Fibroblast of lung (primary cell): Measurements from ENCODE around the gene ENG. TPM values are rescaled to one million over a fixed set of nuclear protein-coding genes. Genes with fewer than 3 reads are reported as not detected.

ENCODE experiments used
- DNase-seq, 2 donors: peaks; one replicate each; pipeline versions ENCODE4 v3.0.0 to v3.0.0-alpha.2; 2010; ENCODE audit warnings: low read depth in 2 of 2
- H2AFZ ChIP-seq: 2 replicates; pipeline ENCODE4 v1.5.1; 2012; ENCODE audit warnings: low read length, control low read depth, inconsistent platforms
- H3K27ac ChIP-seq: 2 replicates; pipeline ENCODE4 v1.5.1; 2011; ENCODE audit warnings: low read length, control low read depth; ENCODE audit not compliant: insufficient read depth
- H3K27me3 ChIP-seq: 2 replicates; pipeline ENCODE4 v1.5.1; 2011; ENCODE audit warnings: mild to moderate bottlenecking, low read length; ENCODE audit not compliant: control insufficient read depth, insufficient read depth
- H3K36me3 ChIP-seq: 2 replicates; pipeline ENCODE4 v1.5.1; 2011; ENCODE audit warnings: low read length; ENCODE audit not compliant: control insufficient read depth, insufficient read depth
- H3K4me1 ChIP-seq: 2 replicates; pipeline ENCODE4 v1.5.1; 2011; ENCODE audit warnings: low read length; ENCODE audit not compliant: control insufficient read depth, insufficient read depth; ENCODE audit errors: extremely low read depth
- H3K4me2 ChIP-seq: 2 replicates; pipeline ENCODE4 v1.5.1; 2011; ENCODE audit warnings: low read length, control low read depth; ENCODE audit not compliant: insufficient read depth; ENCODE audit errors: extremely low read depth
- H3K4me3 ChIP-seq, 4 experiments: fragments of 200-600 bp in 1 of 4; sonication (generic) in 1 of 4; replicated peaks in 1 of 4; 2 replicates each; pipeline ENCODE4 v1.5.1; 2011 to 2016; ENCODE audit warnings: low read length in 4 of 4, low read depth in 3 of 4, mild to moderate bottlenecking in 3 of 4, control low read depth in 2 of 4, inconsistent platforms in 1 of 4, mixed read lengths in 1 of 4; ENCODE audit not compliant: insufficient read depth in 1 of 4; ENCODE audit errors: control extremely low read depth in 1 of 4
- H3K79me2 ChIP-seq: 2 replicates; pipeline ENCODE4 v1.5.1; 2012; ENCODE audit warnings: mild to moderate bottlenecking, low read length, inconsistent platforms; ENCODE audit not compliant: control insufficient read depth, insufficient read depth
- H3K9ac ChIP-seq: 2 replicates; pipeline ENCODE4 v1.5.1; 2011; ENCODE audit warnings: mild to moderate bottlenecking, low read length, control low read depth; ENCODE audit not compliant: insufficient read depth
- H3K9me3 ChIP-seq: 2 replicates; pipeline ENCODE4 v1.5.1; 2012; ENCODE audit warnings: low read depth, low read length; ENCODE audit not compliant: control insufficient read depth, insufficient read depth
- H4K20me1 ChIP-seq: 2 replicates; pipeline ENCODE4 v1.5.1; 2011; ENCODE audit warnings: low read length; ENCODE audit not compliant: control insufficient read depth, insufficient read depth; ENCODE audit errors: extremely low read depth
- EZH2 ChIP-seq: IDR thresholded peaks from 2 replicates; pipeline ENCODE4 v1.5.1; 2012; ENCODE audit warnings: low read length, control low read depth, mild to moderate bottlenecking; ENCODE audit errors: missing control alignments
- polyA plus RNA-seq, 2 donors: library from polyadenylated mRNA; depleted of rRNA in 1 of 2; stranded (reverse) in 1 of 2; unstranded in 1 of 2; fragments of >200 nt; gene quantifications; 2 replicates each; pipeline ENCODE4 v1.2.1, GENCODE V29; 2011 to 2012; ENCODE audit warnings: missing spikeins in 1 of 2
- total RNA-seq: library from RNA; depleted of rRNA; stranded (reverse); fragments of >200 nt; gene quantifications from 2 replicates; pipeline ENCODE4 v1.2.1, GENCODE V29; 2014
- TF ChIP-seq, protein P1 (sequence below), 2 donors: IDR thresholded peaks in 1 of 2; conservative IDR thresholded peaks in 1 of 2; 1 replicate in 1 of 2; 2 replicates in 1 of 2; pipeline ENCODE4 v1.5.1; 2011 to 2012; ENCODE audit warnings: low read length in 2 of 2, control low read depth in 1 of 2, inconsistent platforms in 1 of 2, low read depth in 1 of 2, mild to moderate bottlenecking in 1 of 2

ENG gene
- total and polyA plus RNA-seq, 2 donors (not counting 1 experiment from before 2014, with no cell fraction given), result 30.4 to 59.0 TPM

DNA sequence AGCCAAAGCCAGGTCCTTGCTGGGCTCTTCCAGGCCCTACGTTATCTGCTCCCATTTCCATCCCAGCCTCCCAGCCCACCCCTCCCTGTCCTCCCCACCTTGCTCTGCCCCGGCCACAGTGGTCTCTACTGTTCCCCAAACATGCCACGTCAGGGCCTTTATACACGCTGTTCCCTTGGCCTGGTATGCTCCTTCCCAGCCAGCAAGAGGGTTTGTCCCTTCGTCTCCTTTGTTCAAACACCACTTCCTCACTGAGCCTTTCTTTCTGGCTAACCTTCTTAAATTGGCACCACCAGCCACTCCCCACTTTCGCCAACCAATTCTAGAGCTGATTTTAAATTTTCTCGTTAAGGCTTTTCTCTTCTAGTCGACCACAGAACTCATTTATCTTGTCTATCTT lies 85.8 kb downstream of the ENG start:
- TF ChIP-seq EZH2, result no peak
- TF ChIP-seq, protein P1, sequence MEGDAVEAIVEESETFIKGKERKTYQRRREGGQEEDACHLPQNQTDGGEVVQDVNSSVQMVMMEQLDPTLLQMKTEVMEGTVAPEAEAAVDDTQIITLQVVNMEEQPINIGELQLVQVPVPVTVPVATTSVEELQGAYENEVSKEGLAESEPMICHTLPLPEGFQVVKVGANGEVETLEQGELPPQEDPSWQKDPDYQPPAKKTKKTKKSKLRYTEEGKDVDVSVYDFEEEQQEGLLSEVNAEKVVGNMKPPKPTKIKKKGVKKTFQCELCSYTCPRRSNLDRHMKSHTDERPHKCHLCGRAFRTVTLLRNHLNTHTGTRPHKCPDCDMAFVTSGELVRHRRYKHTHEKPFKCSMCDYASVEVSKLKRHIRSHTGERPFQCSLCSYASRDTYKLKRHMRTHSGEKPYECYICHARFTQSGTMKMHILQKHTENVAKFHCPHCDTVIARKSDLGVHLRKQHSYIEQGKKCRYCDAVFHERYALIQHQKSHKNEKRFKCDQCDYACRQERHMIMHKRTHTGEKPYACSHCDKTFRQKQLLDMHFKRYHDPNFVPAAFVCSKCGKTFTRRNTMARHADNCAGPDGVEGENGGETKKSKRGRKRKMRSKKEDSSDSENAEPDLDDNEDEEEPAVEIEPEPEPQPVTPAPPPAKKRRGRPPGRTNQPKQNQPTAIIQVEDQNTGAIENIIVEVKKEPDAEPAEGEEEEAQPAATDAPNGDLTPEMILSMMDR (conservative IDR thresholded peaks at IDR 0.05 in 1 of 2, IDR thresholded peaks at IDR 0.05 in 1 of 2; ENCODE audit: low read depth in 1 of 2, low read length in 2 of 2), result no peak
- Histone ChIP-seq H3K79me2 (no peaks in the 10 kb centered on the region), H2AFZ (no peak overlapping the region), H3K4me3 (no peak overlapping the region), H3K9ac (no peak overlapping the region), H3K4me1 (peaks cover 12% of the 10 kb centered on the region), H3K4me2 (no peak overlapping the region), H3K36me3 (no peaks in the 10 kb centered on the region), H3K9me3 (no peaks in the 10 kb centered on the region), H3K27me3 (peaks cover 2% of the 10 kb centered on the region), H3K27ac (no peak overlapping the region), H4K20me1 (no peaks in the 10 kb centered on the region)
- no peak for DNase-seq

DNA sequence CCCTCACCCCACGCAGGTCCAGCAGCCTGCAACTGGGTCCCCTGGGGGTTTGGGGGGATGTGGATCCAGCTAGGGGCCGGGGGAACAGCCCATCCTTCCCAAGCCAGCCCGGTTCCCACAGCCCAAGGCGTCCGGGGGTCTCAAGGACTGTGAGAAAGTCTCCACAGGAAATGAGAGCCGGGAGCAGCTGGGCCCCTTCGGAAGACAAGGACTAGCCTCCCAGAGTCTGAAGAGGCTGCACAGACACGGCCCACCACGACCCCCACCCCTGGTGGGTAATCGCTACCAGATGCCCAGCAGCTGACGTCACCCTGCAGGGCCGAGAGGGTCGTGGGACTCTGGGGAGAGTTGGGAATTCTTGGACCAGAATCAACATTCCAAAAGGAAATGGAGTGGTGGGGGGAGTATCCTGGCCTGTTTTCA lies 86.5 kb downstream of the ENG start:
- peak overlapping the region; percentile 41 for H3K27ac ChIP-seq
- no peak overlapping the region for H2AFZ ChIP-seq

DNA sequence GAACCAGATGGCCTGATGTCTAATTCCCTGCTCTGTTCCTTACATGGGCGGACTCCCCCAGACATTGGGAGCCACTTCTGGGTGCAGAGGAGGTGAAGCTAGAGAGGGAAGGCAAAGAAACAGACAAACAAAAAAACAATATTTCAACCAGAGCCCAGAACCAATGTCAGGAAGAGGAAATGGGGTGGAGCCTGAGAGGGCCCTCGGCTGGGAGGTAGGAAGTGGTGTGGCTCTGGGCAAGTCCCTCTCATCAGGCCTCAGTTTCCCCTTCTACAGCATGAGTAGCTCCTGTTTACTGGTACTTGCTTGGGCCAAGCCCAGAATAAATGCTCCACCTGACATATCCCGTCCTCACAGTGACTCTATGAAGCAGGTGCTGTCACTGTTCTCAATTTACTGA lies 87.0 kb downstream of the ENG start:
- no peaks in the 10 kb centered on the region for H4K20me1 ChIP-seq
- no peak for DNase-seq
- no peak for TF ChIP-seq EZH2
- TF ChIP-seq, protein P1 (conservative IDR thresholded peaks at IDR 0.05 in 1 of 2, IDR thresholded peaks at IDR 0.05 in 1 of 2; ENCODE audit: low read depth in 1 of 2, low read length in 2 of 2), result no peak
- no peaks in the 10 kb centered on the region for H3K9me3 ChIP-seq
- H3K36me3 ChIP-seq, result no peaks in the 10 kb centered on the region
- no peaks in the 10 kb centered on the region for H3K79me2 ChIP-seq
- peak overlapping the region; percentile 11 for H3K27ac ChIP-seq
- H3K4me2 ChIP-seq, result no peak overlapping the region
- H3K4me3 ChIP-seq, result no peak overlapping the region
- peaks cover 8% of the 10 kb centered on the region for H3K27me3 ChIP-seq
- no peak overlapping the region for H2AFZ ChIP-seq
- peaks cover 12% of the 10 kb centered on the region for H3K4me1 ChIP-seq
- no peak overlapping the region for H3K9ac ChIP-seq

More for the DNA sequence above, 86.5 kb downstream of the ENG start:
- Histone ChIP-seq H3K4me1 (peaks cover 12% of the 10 kb centered on the region), H3K79me2 (no peaks in the 10 kb centered on the region), H3K4me3 (no peak overlapping the region), H3K9me3 (no peaks in the 10 kb centered on the region), H3K4me2 (no peak overlapping the region), H3K9ac (peak overlapping the region; percentile 44), H3K36me3 (no peaks in the 10 kb centered on the region), H4K20me1 (no peaks in the 10 kb centered on the region), H3K27me3 (peaks cover 6% of the 10 kb centered on the region)
- peak in 1 of 2 donors; percentile 45 for DNase-seq
- TF ChIP-seq, protein P1 (conservative IDR thresholded peaks at IDR 0.05 in 1 of 2, IDR thresholded peaks at IDR 0.05 in 1 of 2; ENCODE audit: low read depth in 1 of 2, low read length in 2 of 2), result no peak
- no peak for TF ChIP-seq EZH2
